Inflammatory macrophage (primary cell): Measurements from ENCODE around the gene RNF214.
A peak's percentile ranks its signal among the peaks of the same experiment; 100 is the strongest.
"Not testable (repeated sequence)": the region's sequence is repeated elsewhere in the genome, so short reads cannot be mapped to it uniquely, and the experiment has no call there.

Experiments used
- DNase-seq, 2 donors: peaks; one replicate each; pipeline ENCODE4 v3.0.0-alpha.2; 2020 to 2022

RNF214 gene

GRCh38 chr11:117316197-117316961 is 83.9 kb downstream of the RNF214 start, which contains the start of gene BACE1:
BACE1 (minus strand) TSS chr11:117316256; CDS start chr11:117315795, 461 bp downstream.
- DNase-seq: peak; percentile 43 to 71

- no peak for DNase-seq
Measured at GRCh38 chr11:117318738-117319137, 86.3 kb downstream of the RNF214 start.

- DNase-seq: no peak
Measured at GRCh38 chr11:117319214-117319840, 86.9 kb downstream of the RNF214 start.

- DNase-seq: not testable (repeated sequence)
Measured at GRCh38 chr11:117327255-117327566, 94.7 kb downstream of the RNF214 start.

GRCh38 chr11:117327567-117328374 is 95.3 kb downstream of the RNF214 start, which contains the start of gene CEP164:
CEP164 (plus strand) TSS chr11:117327854; CDS start chr11:117338587, 10,733 bp downstream.
- DNase-seq: peak; percentile 96 to 98

- DNase-seq: no peak
Measured at GRCh38 chr11:117328375-117329010, 96.0 kb downstream of the RNF214 start.

- no peak for DNase-seq
Measured at GRCh38 chr11:117332843-117333242, 100.4 kb downstream of the RNF214 start.

GRCh38 chr11:117333917-117334316 is 101.4 kb downstream of the RNF214 start:
- DNase-seq: no peak

GRCh38 chr11:117334896-117335295 is 102.4 kb downstream of the RNF214 start:
- DNase-seq: no peak

- DNase-seq: no peak
Measured at GRCh38 chr11:117335399-117335798, 102.9 kb downstream of the RNF214 start.
